ENCODE results near the gene RNASEH2A.

DNA sequence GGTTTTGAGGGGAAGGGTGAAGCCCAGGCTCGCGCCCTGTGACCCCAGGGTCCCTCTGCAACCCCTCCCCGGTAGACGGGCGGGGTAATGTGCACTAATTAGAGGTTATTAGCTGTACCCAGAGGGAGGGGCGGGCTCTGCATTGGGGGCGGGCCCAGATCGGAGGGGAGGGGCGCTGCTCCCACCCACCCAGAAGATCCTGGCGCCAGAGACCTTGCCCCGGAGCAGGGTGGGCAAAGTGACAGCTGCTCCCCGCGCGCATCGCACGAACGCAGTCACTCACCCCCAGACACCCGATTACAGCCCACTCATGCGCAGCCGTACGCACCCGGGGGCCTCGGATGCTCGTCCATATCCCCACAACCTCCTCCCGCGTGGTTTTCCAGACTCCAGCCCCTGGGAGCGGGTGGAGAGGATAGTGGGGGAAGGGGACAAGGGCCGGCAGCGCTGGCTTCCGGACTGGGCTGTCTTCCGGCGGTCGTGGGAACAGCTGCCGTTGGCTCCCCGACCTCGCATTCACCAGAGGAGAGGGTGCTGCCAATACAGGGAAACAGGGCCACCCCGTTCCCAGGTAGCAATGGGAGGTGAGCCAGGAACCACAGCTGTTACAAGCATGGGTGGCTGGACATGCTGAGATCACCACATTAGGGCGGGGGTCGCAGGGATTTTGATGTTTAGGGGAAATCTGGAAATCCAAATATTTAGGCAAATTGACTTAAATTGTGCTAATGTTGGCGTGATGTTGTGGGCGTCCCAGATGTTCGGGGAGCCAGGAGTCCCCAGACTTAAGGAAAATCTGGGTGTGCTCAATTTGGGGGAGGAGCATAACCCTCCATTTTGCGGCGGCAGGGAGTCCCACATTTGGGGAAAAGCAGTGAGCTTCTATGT is 28.1 kb upstream of the RNASEH2A start:
- no peak for TF ChIP-seq CTCF (IDR thresholded peaks at IDR 0.05)
- no peak for TF ChIP-seq EZH2 (IDR thresholded peaks at IDR 0.05; ENCODE audit: borderline replicate concordance, insufficient read depth, low read depth, low read length, poor library complexity, severe bottlenecking)
